HepG2 (cell line): ENCODE results near the gene C1QTNF5. TPM values are rescaled to one million over a fixed set of nuclear protein-coding genes. Genes with fewer than 3 reads are reported as not detected.

Experiments used
- ARNT ChIP-seq: fragments of 450-650 bp; IDR thresholded peaks from 2 replicates; pipeline ENCODE4 v1.6.1; 2017
- CREM ChIP-seq, 2 experiments: sonication (generic) in 1 of 2; formaldehyde crosslinking in 1 of 2; IDR thresholded peaks; 2 replicates each; pipeline versions ENCODE4 v1.4.0 to v1.6.1; 2016 to 2020; ENCODE audit warnings: antibody characterized with exemption in 1 of 2, mild to moderate bottlenecking in 1 of 2, missing genetic modification reagents in 1 of 2
- FOXJ3 ChIP-seq: sonication (generic); formaldehyde crosslinking; IDR thresholded peaks from 2 replicates; pipeline ENCODE4 v1.4.0; 2020; ENCODE audit warnings: missing genetic modification reagents, mild to moderate bottlenecking, borderline replicate concordance
- IRF1 ChIP-seq: sonication (generic); formaldehyde crosslinking; IDR thresholded peaks from 2 replicates; pipeline ENCODE4 v1.4.0; 2020; ENCODE audit warnings: low read depth, mild to moderate bottlenecking, missing genetic modification reagents
- MIER2 ChIP-seq: IDR thresholded peaks from 2 replicates; pipeline ENCODE4 v1.6.1; 2016; ENCODE audit warnings: missing biosample characterization, missing genetic modification reagents
- NFE2L1 ChIP-seq: sonication (generic); formaldehyde crosslinking; IDR thresholded peaks from 2 replicates; pipeline ENCODE4 v1.4.0; 2020; ENCODE audit warnings: missing genetic modification reagents, mild to moderate bottlenecking, borderline replicate concordance
- NR2F6 ChIP-seq, 2 experiments: IDR thresholded peaks; 2 replicates each; pipeline ENCODE4 v1.6.1; 2016; ENCODE audit warnings: antibody characterized with exemption in 1 of 2, mild to moderate bottlenecking in 1 of 2
- NR3C1 ChIP-seq: sonication (generic); formaldehyde crosslinking; IDR thresholded peaks from 2 replicates; pipeline ENCODE4 v1.4.0; 2020; ENCODE audit warnings: missing genetic modification reagents
- ONECUT2 ChIP-seq: sonication (generic); formaldehyde crosslinking; IDR thresholded peaks from 2 replicates; pipeline ENCODE4 v1.4.0; 2020; ENCODE audit warnings: missing genetic modification reagents
- RARA ChIP-seq: IDR thresholded peaks from 2 replicates; pipeline ENCODE4 v1.6.1; 2016; ENCODE audit warnings: missing genetic modification reagents, missing compliant biosample characterization
- SALL1 ChIP-seq: sonication (generic); formaldehyde crosslinking; IDR thresholded peaks from 2 replicates; pipeline ENCODE4 v1.8.0; 2022; ENCODE audit warnings: mild to moderate bottlenecking, missing genetic modification reagents
- SATB2 ChIP-seq: sonication (generic); formaldehyde crosslinking; IDR thresholded peaks from 2 replicates; pipeline ENCODE4 v1.5.0; 2020; ENCODE audit warnings: missing genetic modification reagents
- SP5 ChIP-seq: IDR thresholded peaks from 2 replicates; pipeline ENCODE4 v1.6.1; 2016; ENCODE audit warnings: low read depth, borderline replicate concordance
- SYNCRIP ChIP-seq: fragments of 200-400 bp; formaldehyde crosslinking; IDR thresholded peaks from 2 replicates; pipeline ENCODE4 v1.6.1; 2018; ENCODE audit warnings: mild to moderate bottlenecking, low read depth, low read length; ENCODE audit not compliant: insufficient read depth
- TFDP2 ChIP-seq: sonication (generic); formaldehyde crosslinking; IDR thresholded peaks from 2 replicates; pipeline ENCODE4 v1.4.0; 2020; ENCODE audit warnings: missing genetic modification reagents
- THRA ChIP-seq: sonication (generic); formaldehyde crosslinking; IDR thresholded peaks from 2 replicates; pipeline ENCODE4 v1.4.0; 2020; ENCODE audit warnings: missing genetic modification reagents, borderline replicate concordance
- WIZ ChIP-seq: sonication (generic); formaldehyde crosslinking; IDR thresholded peaks from 2 replicates; pipeline ENCODE4 v1.5.1; 2020; ENCODE audit warnings: mild to moderate bottlenecking, missing genetic modification reagents
- ZFP41 ChIP-seq: sonication (generic); formaldehyde crosslinking; IDR thresholded peaks from 2 replicates; pipeline ENCODE4 v1.4.0; 2020; ENCODE audit warnings: mild to moderate bottlenecking, missing genetic modification reagents, borderline replicate concordance
- ZNF431 ChIP-seq: sonication (generic); formaldehyde crosslinking; IDR thresholded peaks from 2 replicates; pipeline ENCODE4 v1.9.0; 2022; ENCODE audit warnings: missing genetic modification reagents, low read depth, mild to moderate bottlenecking, borderline replicate concordance
- ZNF543 ChIP-seq: sonication (generic); formaldehyde crosslinking; IDR thresholded peaks from 2 replicates; pipeline ENCODE4 v1.4.0; 2020; ENCODE audit warnings: mild to moderate bottlenecking, missing genetic modification reagents
- ZNF570 ChIP-seq: sonication (generic); formaldehyde crosslinking; IDR thresholded peaks from 2 replicates; pipeline ENCODE4 v1.4.0; 2020; ENCODE audit warnings: mild to moderate bottlenecking, missing genetic modification reagents, borderline replicate concordance
- ZNF710 ChIP-seq: sonication (generic); formaldehyde crosslinking; IDR thresholded peaks from 2 replicates; pipeline ENCODE4 v1.5.0; 2020; ENCODE audit warnings: mild to moderate bottlenecking, missing genetic modification reagents, borderline replicate concordance
- polyA plus RNA-seq, 8 experiments: library from polyadenylated mRNA; depleted of rRNA in 3 of 8; stranded (reverse) in 7 of 8; unstranded in 1 of 8; fragments of >200 nt; fragmentation: Illumina TruSeq in 4 of 8; extraction: Trizol in 4 of 8; gene quantifications; 2 replicates each; pipeline versions ENCODE4 v1.2.1 to v1.2.3, GENCODE V29; 2011 to 2016; ENCODE audit warnings: low read depth in 4 of 8, missing spikeins in 1 of 8, mixed read lengths in 1 of 8; ENCODE audit not compliant: insufficient read depth in 1 of 8
- total RNA-seq, 5 experiments: library from RNA; depleted of rRNA; stranded (reverse); fragments of >200 nt; fragmentation: Illumina TruSeq; extraction: Trizol; gene quantifications; 2 replicates each; pipeline ENCODE4 v1.2.3, GENCODE V29; 2016; ENCODE audit warnings: low read depth in 1 of 5
- TF ChIP-seq, protein P1 (sequence below): IDR thresholded peaks from 2 replicates; pipeline ENCODE4 v1.6.1; 2016; ENCODE audit warnings: missing compliant biosample characterization, missing genetic modification reagents, borderline replicate concordance

C1QTNF5 gene
- total and polyA plus RNA-seq, 2 of the 13 experiments (the other 11 are each of a cell fraction or from before 2014, with no cell fraction given) = 0.86 to 1.2 TPM

GRCh38 chr11:119369132-119369925 lies 28.6 kb upstream of the C1QTNF5 start (continued):
- peak; percentile 69; the same call in 1 of the 2 replicates for TF ChIP-seq THRA
- no peak for TF ChIP-seq ZNF431 (CRISPR knock-in tag)
- no peak for TF ChIP-seq ARNT
- TF ChIP-seq TFDP2 (CRISPR knock-in tag) = no peak
- 0 out of 2 replicates have a peak, but pooled peaks have one; percentile 39 for TF ChIP-seq SP5
- no peak for TF ChIP-seq NR3C1 (CRISPR knock-in tag)
- TF ChIP-seq ZNF570 (CRISPR knock-in tag) = no peak
- peak; percentile 33; the same call in 1 of the 2 replicates for TF ChIP-seq SALL1
- no peak for TF ChIP-seq SYNCRIP
- TF ChIP-seq WIZ (CRISPR knock-in tag) = no peak
- TF ChIP-seq ZNF543 (CRISPR knock-in tag) = no peak
- TF ChIP-seq MIER2 (CRISPR knock-in tag) = no peak
- no peak for TF ChIP-seq NFE2L1 (CRISPR knock-in tag)
- TF ChIP-seq ONECUT2 (CRISPR knock-in tag) = peak; percentile 89
- no peak for TF ChIP-seq IRF1
- TF ChIP-seq CREM (IDR thresholded peaks at IDR 0.05) = peak; percentile 29; the same call in 1 of the 2 replicates
- no peak for TF ChIP-seq CREM (CRISPR knock-in tag; IDR thresholded peaks at IDR 0.05)
- TF ChIP-seq ZNF710 (CRISPR knock-in tag) = no peak
- no peak for TF ChIP-seq SATB2 (CRISPR knock-in tag)
- TF ChIP-seq RARA (CRISPR knock-in tag) = peak; percentile 71
- TF ChIP-seq FOXJ3 = no peak
- TF ChIP-seq NR2F6 (IDR thresholded peaks at IDR 0.05) = peak; percentile 75
- peak; percentile 24; the same call in 1 of the 2 replicates for TF ChIP-seq NR2F6 (CRISPR knock-in tag; IDR thresholded peaks at IDR 0.05)
- TF ChIP-seq ZFP41 (CRISPR knock-in tag) = no peak
- TF ChIP-seq, protein P1, sequence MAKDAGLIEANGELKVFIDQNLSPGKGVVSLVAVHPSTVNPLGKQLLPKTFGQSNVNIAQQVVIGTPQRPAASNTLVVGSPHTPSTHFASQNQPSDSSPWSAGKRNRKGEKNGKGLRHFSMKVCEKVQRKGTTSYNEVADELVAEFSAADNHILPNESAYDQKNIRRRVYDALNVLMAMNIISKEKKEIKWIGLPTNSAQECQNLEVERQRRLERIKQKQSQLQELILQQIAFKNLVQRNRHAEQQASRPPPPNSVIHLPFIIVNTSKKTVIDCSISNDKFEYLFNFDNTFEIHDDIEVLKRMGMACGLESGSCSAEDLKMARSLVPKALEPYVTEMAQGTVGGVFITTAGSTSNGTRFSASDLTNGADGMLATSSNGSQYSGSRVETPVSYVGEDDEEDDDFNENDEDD (CRISPR knock-in tag) = no peak
